Trophoblast cell (in vitro differentiated cells and primary cell): ENCODE data around the gene LHFPL4.

ENCODE experiments used
- DNase-seq, 2 donors: peaks; one replicate each; pipeline ENCODE4 v3.0.0-alpha.2; 2016
- H2AFZ ChIP-seq: 2 replicates; pipeline ENCODE4 v1.6.1; 2013; ENCODE audit warnings: low read length, moderate library complexity, mild to moderate bottlenecking; ENCODE audit not compliant: insufficient read depth, poor library complexity
- H2AK5ac ChIP-seq: 2 replicates; pipeline ENCODE4 v1.6.1; 2013; ENCODE audit warnings: mild to moderate bottlenecking, low read length
- H2BK120ac ChIP-seq: 2 replicates; pipeline ENCODE4 v1.6.1; 2013; ENCODE audit warnings: low read length, mild to moderate bottlenecking, moderate library complexity; ENCODE audit not compliant: insufficient read depth, poor library complexity
- H2BK12ac ChIP-seq: 2 replicates; pipeline ENCODE4 v1.6.1; 2013; ENCODE audit warnings: mild to moderate bottlenecking, low read length, moderate library complexity
- H2BK5ac ChIP-seq: 2 replicates; pipeline ENCODE4 v1.6.1; 2013; ENCODE audit warnings: low read length, low read depth, moderate library complexity, mild to moderate bottlenecking; ENCODE audit not compliant: poor library complexity
- H3K14ac ChIP-seq: 2 replicates; pipeline ENCODE4 v1.6.1; 2013; ENCODE audit warnings: mild to moderate bottlenecking, low read length
- H3K18ac ChIP-seq: 2 replicates; pipeline ENCODE4 v1.6.1; 2013; ENCODE audit warnings: mild to moderate bottlenecking, low read length
- H3K23ac ChIP-seq: 2 replicates; pipeline ENCODE4 v1.6.1; 2013; ENCODE audit warnings: low read length
- H3K27ac ChIP-seq: 2 replicates; pipeline ENCODE4 v1.5.1; 2013; ENCODE audit warnings: low read depth, mild to moderate bottlenecking, inconsistent platforms, low read length, moderate library complexity
- H3K27me3 ChIP-seq: 2 replicates; pipeline ENCODE4 v1.6.1; 2013; ENCODE audit warnings: inconsistent platforms, mild to moderate bottlenecking, low read length, moderate library complexity; ENCODE audit not compliant: insufficient read depth
- H3K36me3 ChIP-seq, 2 experiments: 1 replicate in 1 of 2; 2 replicates in 1 of 2; pipeline ENCODE4 v1.6.1; 2013; ENCODE audit warnings: low read length in 2 of 2, mild to moderate bottlenecking in 2 of 2, moderate library complexity in 1 of 2; ENCODE audit not compliant: insufficient read depth in 2 of 2, control insufficient read depth in 1 of 2
- H3K4ac ChIP-seq: 2 replicates; pipeline ENCODE4 v1.6.1; 2013; ENCODE audit warnings: low read depth, mild to moderate bottlenecking, low read length, moderate library complexity
- H3K4me1 ChIP-seq, 2 experiments: 1 replicate in 1 of 2; 2 replicates in 1 of 2; pipeline ENCODE4 v1.6.1; 2013; ENCODE audit warnings: low read length in 2 of 2, mild to moderate bottlenecking in 2 of 2, moderate library complexity in 1 of 2; ENCODE audit not compliant: insufficient read depth in 2 of 2, control insufficient read depth in 1 of 2
- H3K4me2 ChIP-seq: 2 replicates; pipeline ENCODE4 v1.6.1; 2013; ENCODE audit warnings: inconsistent platforms, mild to moderate bottlenecking, low read length, moderate library complexity
- H3K4me3 ChIP-seq: 2 replicates; pipeline ENCODE4 v1.5.1; 2013; ENCODE audit warnings: mild to moderate bottlenecking, low read depth, low read length, inconsistent platforms
- H3K79me1 ChIP-seq: one replicate; pipeline ENCODE4 v1.6.1; 2013; ENCODE audit warnings: low read length
- H3K79me2 ChIP-seq: 2 replicates; pipeline ENCODE4 v1.6.1; 2013; ENCODE audit warnings: low read length, mild to moderate bottlenecking; ENCODE audit not compliant: control insufficient read depth, insufficient read depth, poor library complexity
- H3K9ac ChIP-seq: 2 replicates; pipeline ENCODE4 v1.6.1; 2013; ENCODE audit warnings: mild to moderate bottlenecking, low read length
- H3K9me3 ChIP-seq: 2 replicates; pipeline ENCODE4 v1.6.1; 2013; ENCODE audit warnings: low read depth, mild to moderate bottlenecking, control low read depth, inconsistent platforms, low read length; ENCODE audit not compliant: insufficient read depth
- H4K12ac ChIP-seq: 2 replicates; pipeline ENCODE4 v1.6.1; 2013; ENCODE audit warnings: low read depth, mild to moderate bottlenecking, low read length, moderate library complexity
- H4K8ac ChIP-seq: 2 replicates; pipeline ENCODE4 v1.6.1; 2013; ENCODE audit warnings: low read depth, mild to moderate bottlenecking, low read length, moderate library complexity
- H4K91ac ChIP-seq: one replicate; pipeline ENCODE4 v1.6.1; 2013; ENCODE audit warnings: low read depth, mild to moderate bottlenecking, low read length, moderate library complexity
- WGBS: extraction: QIAGEN DNeasy Blood & Tissue Kit; methylation state at CpG from one replicate; pipeline ENCODE4 v1.1.7; 2013; ENCODE audit warnings: missing lambda C conversion rate; ENCODE audit not compliant: insufficient read length, insufficient coverage; ENCODE audit errors: extremely low coverage; 5-methylcytosine and 5-hydroxymethylcytosine counted together

Gene LHFPL4

GRCh38 chr3:9452417-9452816, 101.2 kb downstream of the LHFPL4 start:
- Histone ChIP-seq H3K79me2 (no peaks in the 10 kb centered on the region), H3K18ac (no peak overlapping the region), H3K27me3 (no peaks in the 10 kb centered on the region), H2AK5ac (no peak overlapping the region), H2BK5ac (no peak overlapping the region), H3K14ac (no peak overlapping the region), H4K12ac (no peak overlapping the region), H3K4me2 (no peak overlapping the region), H3K9me3 (no peaks in the 10 kb centered on the region), H2BK12ac (no peak overlapping the region), H2AFZ (no peak overlapping the region), H3K23ac (no peak overlapping the region), H3K36me3 (peaks cover 21 to 35% of the 10 kb centered on the region in 2 experiments), H4K91ac (no peak overlapping the region), H3K4me3 (no peak overlapping the region), H4K8ac (no peak overlapping the region), H3K4me1 (no peaks in the 10 kb centered on the region), H3K9ac (no peak overlapping the region), H3K4ac (no peak overlapping the region), H2BK120ac (no peak overlapping the region), H3K79me1 (no peaks in the 10 kb centered on the region), H3K27ac (no peak overlapping the region)
- no peak for DNase-seq
- WGBS: no CpG with 5 or more reads among the region's 2 CpGs

- Histone ChIP-seq H3K4me3 (no peak overlapping the region), H3K23ac (no peak overlapping the region), H2AFZ (no peak overlapping the region)
These were observed 102.6 kb downstream of the LHFPL4 start for GRCh38 chr3:9450991-9451390.

GRCh38 chr3:9450126-9450525, 103.5 kb downstream of the LHFPL4 start:
- Histone ChIP-seq H3K23ac (no peak overlapping the region), H2AFZ (no peak overlapping the region), H3K27ac (no peak overlapping the region), H4K8ac (no peak overlapping the region), H2BK120ac (no peak overlapping the region), H3K27me3 (no peaks in the 10 kb centered on the region), H3K4me1 (no peaks in the 10 kb centered on the region), H3K79me1 (no peaks in the 10 kb centered on the region), H2AK5ac (no peak overlapping the region), H3K9me3 (no peaks in the 10 kb centered on the region), H4K91ac (no peak overlapping the region), H3K9ac (no peak overlapping the region), H4K12ac (no peak overlapping the region), H2BK5ac (no peak overlapping the region), H2BK12ac (no peak overlapping the region), H3K4ac (no peak overlapping the region), H3K14ac (no peak overlapping the region), H3K36me3 (peaks cover 21 to 42% of the 10 kb centered on the region in 2 experiments), H3K4me2 (no peak overlapping the region), H3K79me2 (no peaks in the 10 kb centered on the region), H3K18ac (no peak overlapping the region), H3K4me3 (no peak overlapping the region)
- no CpG with 5 or more reads among the region's 1 CpG for WGBS
- no peak for DNase-seq

More at GRCh38 chr3:9450991-9451390, 102.6 kb downstream of the LHFPL4 start:
- Histone ChIP-seq H2BK12ac (no peak overlapping the region), H3K36me3 (peaks cover 22 to 43% of the 10 kb centered on the region in 2 experiments), H2BK120ac (no peak overlapping the region), H3K4me2 (no peak overlapping the region), H3K14ac (no peak overlapping the region), H4K91ac (no peak overlapping the region), H3K79me1 (no peaks in the 10 kb centered on the region), H4K12ac (no peak overlapping the region), H2AK5ac (no peak overlapping the region), H3K9me3 (no peaks in the 10 kb centered on the region), H3K27me3 (no peaks in the 10 kb centered on the region), H3K79me2 (no peaks in the 10 kb centered on the region), H3K9ac (no peak overlapping the region), H4K8ac (no peak overlapping the region), H3K27ac (no peak overlapping the region), H3K4me1 (no peaks in the 10 kb centered on the region), H3K18ac (no peak overlapping the region), H2BK5ac (no peak overlapping the region), H3K4ac (no peak overlapping the region)
- no peak for DNase-seq
- no CpG with 5 or more reads among the region's 2 CpGs for WGBS

- no peak for DNase-seq
- no peaks in the 10 kb centered on the region for H3K9me3 ChIP-seq
- no peak overlapping the region for H4K91ac ChIP-seq
- no peak overlapping the region for H2BK12ac ChIP-seq
- no peak overlapping the region for H3K18ac ChIP-seq
- peaks cover 25 to 47% of the 10 kb centered on the region in 2 experiments for H3K36me3 ChIP-seq
- H3K4me2 ChIP-seq: no peak overlapping the region
- H2AFZ ChIP-seq: no peak overlapping the region
- no peak overlapping the region for H3K9ac ChIP-seq
- WGBS: no CpG with 5 or more reads among the region's 1 CpG
- H3K4me1 ChIP-seq: no peaks in the 10 kb centered on the region
- no peak overlapping the region for H2BK5ac ChIP-seq
- no peak overlapping the region for H4K8ac ChIP-seq
- H3K27me3 ChIP-seq: no peaks in the 10 kb centered on the region
- no peak overlapping the region for H3K23ac ChIP-seq
- no peak overlapping the region for H3K27ac ChIP-seq
- no peak overlapping the region for H3K4me3 ChIP-seq
- H2AK5ac ChIP-seq: no peak overlapping the region
- H3K79me1 ChIP-seq: no peaks in the 10 kb centered on the region
- H3K14ac ChIP-seq: no peak overlapping the region
- H3K4ac ChIP-seq: no peak overlapping the region
- no peak overlapping the region for H4K12ac ChIP-seq
- no peaks in the 10 kb centered on the region for H3K79me2 ChIP-seq
- no peak overlapping the region for H2BK120ac ChIP-seq
These were observed 105.0 kb downstream of the LHFPL4 start for GRCh38 chr3:9448643-9449042.
